ENCODE measurements around the gene MYH14. TPM values are rescaled to one million over a fixed set of nuclear protein-coding genes. Genes with fewer than 3 reads are reported as not detected.

MYH14 gene
- under 0.01 and 0.39 TPM in 2 replicates for total RNA-seq (2014; rRNA removed; shearing (Covaris generic))

GRCh38 chr19:50203281-50204080 is at the start of gene MYH14:
MYH14 (plus strand) TSS chr19:50203622; CDS start chr19:50210366, 6,744 bp downstream.
- peak; percentile 68 for DNase-seq (ENCODE audit: low read depth)

GRCh38 chr19:50154529-50154928 is 48.9 kb upstream of the MYH14 start:
- DNase-seq (ENCODE audit: low read depth), result no peak

DNA sequence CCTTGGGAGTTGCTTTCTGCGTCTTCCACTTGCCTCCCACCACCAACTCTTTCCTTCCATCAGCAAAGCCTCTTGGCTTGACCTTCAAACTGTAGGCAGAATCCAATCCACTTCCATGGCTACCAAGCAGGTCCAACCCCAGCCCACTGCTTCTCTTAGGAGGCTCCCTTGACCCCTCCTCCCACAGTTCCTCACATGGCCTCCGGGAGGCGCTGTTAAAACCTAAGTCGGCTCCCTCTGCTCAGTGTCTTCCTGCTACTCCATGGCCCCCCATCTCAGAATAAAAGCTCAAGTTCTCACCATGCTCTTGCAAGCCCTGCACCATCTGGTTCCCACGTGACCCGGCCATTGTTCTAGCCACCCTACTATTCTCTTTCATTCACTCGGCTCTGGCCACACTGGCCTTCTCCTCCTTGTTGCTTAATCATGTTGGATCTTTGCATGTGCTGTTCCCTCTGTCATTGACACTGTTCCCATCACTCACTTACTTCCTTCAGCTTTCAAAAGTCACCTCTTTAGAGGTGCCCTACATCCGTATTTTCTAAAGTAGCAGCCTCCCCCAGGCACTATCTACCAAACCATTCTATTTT is 47.8 kb upstream of the MYH14 start:
- DNase-seq (ENCODE audit: low read depth), result no peak

DNA sequence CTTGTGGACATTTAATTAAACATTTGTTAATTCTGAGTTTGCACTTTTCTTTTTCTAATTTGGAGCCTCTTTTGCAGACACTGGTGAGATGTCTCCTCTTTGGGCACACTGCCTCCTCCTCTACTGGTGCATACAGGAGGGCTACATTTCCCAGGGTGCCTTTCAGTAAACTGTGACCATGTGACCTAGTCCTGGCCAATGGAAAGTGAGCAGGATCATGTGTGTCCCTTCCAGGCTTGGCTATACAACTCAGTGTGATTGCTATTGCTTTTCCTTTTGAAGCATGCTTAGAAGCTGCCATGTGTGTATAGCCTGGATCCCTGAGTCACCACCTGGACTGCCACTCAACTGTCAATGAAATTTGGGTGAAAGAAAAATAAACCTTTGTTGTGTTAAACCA is 44.8 kb upstream of the MYH14 start:
- DNase-seq (ENCODE audit: low read depth), result no peak

- DNase-seq (ENCODE audit: low read depth), result no peak
These were observed 44.3 kb upstream of the MYH14 start for GRCh38 chr19:50159078-50159477.

- DNase-seq (ENCODE audit: low read depth), result no peak
These were observed 40.4 kb upstream of the MYH14 start, which contains the start of gene IZUMO2 for GRCh38 chr19:50162988-50163387. IZUMO2 (minus strand) TSS chr19:50163281; CDS start chr19:50163194, 87 bp downstream.

GRCh38 chr19:50167314-50167721 is 36.1 kb upstream of the MYH14 start:
- no peak for DNase-seq (ENCODE audit: low read depth)

- DNase-seq (ENCODE audit: low read depth), result no peak
These were observed 31.7 kb upstream of the MYH14 start for GRCh38 chr19:50171752-50172151.

DNA sequence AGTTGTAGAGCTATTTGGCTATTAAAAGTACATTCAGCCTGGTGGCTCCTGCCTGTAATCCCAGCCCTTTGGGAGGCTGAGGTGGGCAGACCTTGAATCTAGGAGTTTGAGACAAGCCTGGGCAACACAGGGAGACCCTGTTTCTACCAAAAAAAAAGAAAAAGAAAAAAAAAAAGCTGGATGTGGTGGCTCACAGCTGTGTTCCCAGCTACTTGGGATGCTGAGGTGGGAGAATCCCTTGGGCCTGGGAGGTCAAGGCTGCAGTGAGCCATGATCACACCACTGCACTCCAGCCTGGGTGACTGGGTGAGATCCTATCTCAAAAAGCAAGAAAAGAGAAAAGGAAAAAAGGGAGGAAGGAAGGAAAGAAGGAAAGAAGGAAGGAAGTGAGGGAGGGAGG is 30.7 kb upstream of the MYH14 start:
- DNase-seq (ENCODE audit: low read depth), result no peak

DNA sequence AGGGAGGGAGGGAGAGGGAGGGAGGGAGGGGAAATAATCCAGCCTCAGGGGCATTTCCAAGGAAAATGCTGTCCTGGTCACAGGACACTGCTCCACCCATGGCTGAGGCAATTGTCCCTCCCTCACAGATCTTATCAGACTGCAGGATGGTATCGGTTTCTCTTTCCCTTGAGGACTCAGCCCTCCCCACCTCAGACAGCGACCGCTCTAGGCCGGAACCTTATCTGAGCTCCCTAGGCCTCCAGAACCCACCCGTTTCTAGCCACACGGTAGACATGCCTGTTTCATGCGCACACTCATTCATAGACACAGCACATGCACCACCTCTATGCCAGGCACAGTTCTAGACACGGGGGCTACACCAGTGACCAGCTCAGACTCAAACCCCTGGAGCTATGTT is 30.3 kb upstream of the MYH14 start:
- DNase-seq (ENCODE audit: low read depth), result peak; percentile 77

- no peak for DNase-seq (ENCODE audit: low read depth)
These were observed 29.2 kb upstream of the MYH14 start for GRCh38 chr19:50174100-50174793.

- no peak for DNase-seq (ENCODE audit: low read depth)
These were observed 27.5 kb upstream of the MYH14 start for GRCh38 chr19:50175924-50176323.

DNA sequence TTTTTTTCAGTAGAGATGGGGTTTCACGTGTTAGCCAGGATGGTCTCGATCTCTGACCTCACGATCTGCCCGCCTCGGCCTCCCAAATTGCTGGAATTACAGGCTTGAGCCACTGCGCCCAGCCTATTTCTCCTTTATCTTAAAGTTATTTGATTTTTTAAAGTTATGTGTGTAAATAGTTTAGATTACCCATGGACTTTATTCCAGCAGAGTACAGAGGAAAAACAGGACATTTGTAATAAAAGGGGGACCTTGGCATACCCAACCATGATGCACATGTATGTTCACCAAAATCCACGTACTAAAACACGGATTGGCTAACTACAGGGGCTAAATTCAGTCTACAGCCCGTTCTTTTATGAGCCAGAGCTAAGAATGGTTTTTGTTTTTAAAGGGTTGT is 26.6 kb upstream of the MYH14 start:
- no peak for DNase-seq (ENCODE audit: low read depth)

- no peak for DNase-seq (ENCODE audit: low read depth)
These were observed 25.1 kb upstream of the MYH14 start for GRCh38 chr19:50178320-50178719.

DNA sequence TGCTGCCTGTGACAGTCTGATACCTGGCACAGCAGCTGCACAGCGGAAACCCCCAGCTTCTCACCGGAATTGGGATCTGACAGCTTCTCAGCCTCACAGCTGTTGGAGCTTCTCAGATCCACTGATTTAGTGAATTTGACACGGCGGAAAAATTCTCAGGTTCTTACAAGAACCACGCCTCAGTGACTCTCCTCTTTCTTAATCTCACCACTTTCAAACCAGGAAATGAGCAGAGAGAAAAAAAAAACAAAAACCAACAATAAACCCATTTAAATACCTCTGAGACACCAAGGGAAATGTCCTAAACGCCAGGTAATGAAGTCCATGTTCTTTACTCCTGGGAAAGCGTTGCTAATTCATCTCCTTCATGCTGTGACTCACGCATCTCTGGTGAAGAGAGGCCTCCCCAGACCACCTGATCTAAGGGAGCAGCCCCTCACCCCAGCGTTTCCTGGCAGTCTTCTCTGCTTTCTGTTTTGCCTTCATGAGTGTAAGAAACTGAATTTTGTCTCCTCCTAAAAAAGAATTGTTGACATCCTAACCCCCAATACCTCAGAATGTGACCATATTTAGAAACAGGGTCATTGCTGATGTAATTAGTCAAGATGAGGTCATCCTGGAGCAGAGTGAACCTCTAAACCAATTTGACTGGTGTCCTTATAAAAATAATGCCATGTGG is 24.4 kb upstream of the MYH14 start:
- peak; percentile 26 for DNase-seq (ENCODE audit: low read depth)

DNA sequence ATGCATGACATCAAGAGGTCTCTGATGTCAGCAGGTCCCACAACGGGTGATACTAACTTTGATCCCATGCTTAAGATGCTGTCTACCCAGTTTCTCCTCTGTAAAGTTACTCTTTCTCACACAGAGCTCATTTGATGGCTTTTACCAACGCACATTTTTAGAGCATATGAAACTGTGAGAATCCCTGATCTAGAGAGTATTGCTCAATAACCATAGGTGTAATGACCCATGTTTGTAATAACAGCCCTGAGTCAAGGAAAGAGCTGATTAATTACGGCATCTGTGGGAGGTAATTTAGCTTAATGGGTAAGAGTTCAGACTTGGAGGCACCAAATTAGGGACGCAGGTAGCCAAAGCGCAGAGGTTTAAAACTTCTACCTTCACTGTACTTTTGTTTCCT is 22.3 kb upstream of the MYH14 start:
- DNase-seq (ENCODE audit: low read depth), result no peak

- DNase-seq (ENCODE audit: low read depth), result no peak
These were observed 19.2 kb upstream of the MYH14 start for GRCh38 chr19:50184196-50184595.

DNA sequence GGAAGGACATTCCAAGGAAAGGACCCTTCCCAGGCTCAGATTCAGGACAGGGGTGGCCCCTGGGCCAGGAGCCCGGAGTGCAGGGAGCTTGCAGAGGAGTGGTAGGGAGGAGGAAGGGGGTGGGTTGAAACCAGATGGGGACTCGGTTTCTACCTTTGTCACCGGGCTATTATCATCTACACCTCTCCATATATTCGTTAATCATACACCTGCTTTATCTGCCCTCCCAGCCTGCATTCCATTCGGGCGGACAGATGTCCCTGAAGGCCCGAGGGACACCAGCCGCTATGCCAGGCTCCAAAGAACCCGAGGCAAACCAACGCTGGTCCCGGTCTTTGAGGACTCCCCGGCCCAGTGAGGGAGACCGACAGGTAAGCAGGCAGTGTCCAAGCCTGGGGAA is 15.5 kb upstream of the MYH14 start:
- no peak for DNase-seq (ENCODE audit: low read depth)

DNA sequence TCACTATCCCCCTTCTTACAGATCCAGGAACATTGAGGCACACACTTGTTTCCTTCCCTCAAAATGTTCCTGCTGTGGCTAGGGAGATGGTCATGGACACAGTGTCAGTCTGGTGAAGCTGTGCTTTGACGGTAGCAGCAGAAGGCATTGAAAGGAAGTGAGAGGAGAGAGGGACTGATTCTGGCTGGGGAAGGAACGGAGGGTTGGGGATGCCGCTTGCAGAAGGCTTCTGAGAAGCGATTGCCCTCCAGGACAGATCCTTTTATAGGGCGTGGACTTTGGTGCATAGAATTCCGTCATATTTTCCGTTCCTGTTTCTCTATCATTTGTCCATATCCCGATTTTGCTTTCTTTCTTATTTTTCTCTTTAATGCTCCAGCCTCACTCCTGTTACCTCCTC is 14.1 kb upstream of the MYH14 start:
- no peak for DNase-seq (ENCODE audit: low read depth)

DNA sequence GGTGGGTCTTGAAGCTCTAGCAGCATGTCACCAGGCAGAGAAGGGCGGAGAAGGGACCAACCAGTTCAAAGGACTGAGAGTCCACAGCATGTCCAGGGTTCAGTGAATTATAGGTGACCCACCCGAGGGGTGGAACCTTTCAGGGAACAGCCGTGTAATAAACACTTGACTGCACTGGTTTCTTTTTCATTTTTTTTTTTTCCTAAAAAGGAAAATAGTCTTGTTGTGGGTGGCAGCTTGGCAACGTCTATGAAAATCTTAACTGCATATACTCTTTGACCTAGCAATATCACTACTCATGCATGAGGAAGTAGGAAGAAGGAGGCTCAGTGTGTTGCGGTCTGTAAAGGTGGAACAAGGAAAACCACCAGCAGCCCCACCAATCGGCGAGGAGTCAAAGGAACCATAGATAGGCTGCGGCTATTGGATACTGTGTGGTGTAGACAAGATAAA is 13.0 kb upstream of the MYH14 start:
- DNase-seq (ENCODE audit: low read depth), result no peak

GRCh38 chr19:50191216-50191615 is 12.2 kb upstream of the MYH14 start:
- DNase-seq (ENCODE audit: low read depth), result no peak
